ENCODE measurements around the gene ANO7. TPM values are rescaled to one million over a fixed set of nuclear protein-coding genes. Genes with fewer than 3 reads are reported as not detected.

Gene ANO7
- total RNA-seq, 1 experiment from 2014 or later = 4.1 TPM

- POLR2A ChIA-PET = no interaction called here
Observed at GRCh38 chr2:241258505-241259280, 70.2 kb downstream of the ANO7 start.

GRCh38 chr2:241260911-241261310 is 72.4 kb downstream of the ANO7 start:
- H3K9me3 Mint-ChIP-seq (ENCODE audit: unreplicated experiment) = no peaks in the 10 kb centered on the region
- no peaks in the 10 kb centered on the region for H3K4me1 Mint-ChIP-seq (ENCODE audit: low read depth, unreplicated experiment)
- POLR2A ChIA-PET = interaction anchor here (0.8 kb wide), 1 partner anchor 9 kb away, joined by 3 read pairs; no protein-coding TSS in a partner anchor
- no peak for DNase-seq
- Histone ChIP-seq H3K36me3 (ENCODE audit: control insufficient read depth, insufficient read depth, low read length) (peaks cover 3% of the 10 kb centered on the region), H3K4me1 (no peaks in the 10 kb centered on the region), H3K9me3 (no peaks in the 10 kb centered on the region), H3K27me3 (replicated peaks; ENCODE audit: control insufficient read depth, insufficient read depth, low read length) (no peaks in the 10 kb centered on the region), H3K4me3 (ENCODE audit: low read depth, low read length) (no peak overlapping the region)
- BruUV-seq (replicated peaks) = no TSS peak
- CTCF ChIA-PET = no interaction called here
- H3K27ac Mint-ChIP-seq (ENCODE audit: unreplicated experiment) = no peak overlapping the region
- intact Hi-C loops (cut with micrococcal nuclease; ENCODE audit: unreplicated experiment) = no loop called here
- H3K27me3 Mint-ChIP-seq (ENCODE audit: insufficient read depth, unreplicated experiment) = no peaks in the 10 kb centered on the region
- H3K4me3 Mint-ChIP-seq (ENCODE audit: unreplicated experiment) = no peak overlapping the region
- H3K36me3 Mint-ChIP-seq (ENCODE audit: insufficient read depth, unreplicated experiment) = peaks cover 98% of the 10 kb centered on the region
- TF ChIP-seq CTCF (IDR thresholded peaks at IDR 0.05; ENCODE audit: insufficient read depth in 1 of 2, low read depth in 1 of 2, low read length in 1 of 2, severe bottlenecking in 1 of 2, unreplicated experiment in 1 of 2) = no peak

More at GRCh38 chr2:241258505-241259280, 70.2 kb downstream of the ANO7 start:
- no peak overlapping the region for H3K4me3 ChIP-seq (ENCODE audit: low read depth, low read length)
- Mint-ChIP-seq H3K4me1 (ENCODE audit: low read depth, unreplicated experiment) (no peaks in the 10 kb centered on the region), H3K36me3 (ENCODE audit: insufficient read depth, unreplicated experiment) (peaks cover 96% of the 10 kb centered on the region), H3K27me3 (ENCODE audit: insufficient read depth, unreplicated experiment) (no peaks in the 10 kb centered on the region), H3K4me3 (ENCODE audit: unreplicated experiment) (no peak overlapping the region), H3K27ac (ENCODE audit: unreplicated experiment) (no peak overlapping the region), H3K9me3 (ENCODE audit: unreplicated experiment) (no peaks in the 10 kb centered on the region)
- TF ChIP-seq CTCF (IDR thresholded peaks at IDR 0.05; ENCODE audit: insufficient read depth in 1 of 2, low read depth in 1 of 2, low read length in 1 of 2, severe bottlenecking in 1 of 2, unreplicated experiment in 1 of 2) = no peak
- intact Hi-C loops (cut with micrococcal nuclease; ENCODE audit: unreplicated experiment) = no loop called here
- DNase-seq = no peak
- no peaks in the 10 kb centered on the region for H3K27me3 ChIP-seq (replicated peaks; ENCODE audit: control insufficient read depth, insufficient read depth, low read length)
- no peaks in the 10 kb centered on the region for H3K4me1 ChIP-seq
- peaks cover 6% of the 10 kb centered on the region for H3K36me3 ChIP-seq (ENCODE audit: control insufficient read depth, insufficient read depth, low read length)
- no TSS peak for BruUV-seq (replicated peaks)
- CTCF ChIA-PET = no interaction called here
- no peaks in the 10 kb centered on the region for H3K9me3 ChIP-seq

- Mint-ChIP-seq H3K27ac (ENCODE audit: unreplicated experiment) (no peak overlapping the region), H3K27me3 (ENCODE audit: insufficient read depth, unreplicated experiment) (no peaks in the 10 kb centered on the region), H3K9me3 (ENCODE audit: unreplicated experiment) (no peaks in the 10 kb centered on the region), H3K36me3 (ENCODE audit: insufficient read depth, unreplicated experiment) (peaks cover 97% of the 10 kb centered on the region), H3K4me1 (ENCODE audit: low read depth, unreplicated experiment) (no peaks in the 10 kb centered on the region), H3K4me3 (ENCODE audit: unreplicated experiment) (no peak overlapping the region)
- ChIA-PET CTCF (no interaction called here), POLR2A (interaction anchor here (0.8 kb wide), 1 partner anchor 9 kb away, joined by 3 read pairs; no protein-coding TSS in a partner anchor)
- H3K36me3 ChIP-seq (ENCODE audit: control insufficient read depth, insufficient read depth, low read length) = peaks cover 3% of the 10 kb centered on the region
- H3K27me3 ChIP-seq (replicated peaks; ENCODE audit: control insufficient read depth, insufficient read depth, low read length) = no peaks in the 10 kb centered on the region
- intact Hi-C loops (cut with micrococcal nuclease; ENCODE audit: unreplicated experiment) = no loop called here
- BruUV-seq (replicated peaks) = no TSS peak
- TF ChIP-seq CTCF (IDR thresholded peaks at IDR 0.05; ENCODE audit: insufficient read depth in 1 of 2, low read depth in 1 of 2, low read length in 1 of 2, severe bottlenecking in 1 of 2, unreplicated experiment in 1 of 2) = no peak
- H3K9me3 ChIP-seq = no peaks in the 10 kb centered on the region
- H3K4me3 ChIP-seq (ENCODE audit: low read depth, low read length) = no peak overlapping the region
- no peaks in the 10 kb centered on the region for H3K4me1 ChIP-seq
- no peak for DNase-seq
Observed at GRCh38 chr2:241261628-241262027, 73.2 kb downstream of the ANO7 start.

All from Caco-2 (cell line).